Nephron (organoid): ENCODE measurements around the gene SLC25A6.

ENCODE experiments used
- H3K27ac Mint-ChIP-seq, 3 experiments: 2 replicates each; pipeline ENCODE4 v1.8.0; 2020; ENCODE audit warnings: mixed read lengths in 3 of 3, mild to moderate bottlenecking in 2 of 3, moderate library complexity in 1 of 3
- H3K27me3 Mint-ChIP-seq: 2 replicates; pipeline ENCODE4 v1.8.0; 2021; ENCODE audit warnings: low read depth, mild to moderate bottlenecking, moderate library complexity, mixed read lengths
- H3K36me3 Mint-ChIP-seq: 2 replicates; pipeline ENCODE4 v1.8.0; 2020; ENCODE audit warnings: low read depth, mixed read lengths
- H3K4me1 Mint-ChIP-seq: 2 replicates; pipeline ENCODE4 v1.8.0; 2020; ENCODE audit warnings: mixed read lengths
- H3K4me3 Mint-ChIP-seq, 3 experiments: 2 replicates each; pipeline ENCODE4 v1.8.0; 2020; ENCODE audit warnings: mild to moderate bottlenecking in 3 of 3, mixed read lengths in 3 of 3, moderate library complexity in 2 of 3
- H3K9me3 Mint-ChIP-seq: 2 replicates; pipeline ENCODE4 v1.8.0; 2020; ENCODE audit warnings: mixed read lengths
- CTCF ChIP-seq, 3 experiments: fragments of 200-600 bp; sonication (generic); IDR thresholded peaks; one replicate each; pipeline ENCODE4 v1.5.0; 2021; ENCODE audit warnings: antibody characterized with exemption in 3 of 3; ENCODE audit not compliant: unreplicated experiment in 3 of 3

The SLC25A6 gene

GRCh38 chrX:1398431-1399340, 6.8 kb upstream of the SLC25A6 start:
- Mint-ChIP-seq H3K4me3 (no peak overlapping the region), H3K36me3 (peaks cover 19% of the 10 kb centered on the region), H3K9me3 (no peaks in the 10 kb centered on the region), H3K27ac (no peak overlapping the region), H3K27me3 (no peaks in the 10 kb centered on the region), H3K4me1 (peaks cover 32% of the 10 kb centered on the region)
- TF ChIP-seq CTCF (IDR thresholded peaks at IDR 0.05; ENCODE audit: unreplicated experiment in 3 of 3) = no peak

- no peaks in the 10 kb centered on the region for H3K9me3 Mint-ChIP-seq
- no peak for TF ChIP-seq CTCF (IDR thresholded peaks at IDR 0.05; ENCODE audit: unreplicated experiment in 3 of 3)
- peaks cover 35% of the 10 kb centered on the region for H3K4me1 Mint-ChIP-seq
- peaks cover 19% of the 10 kb centered on the region for H3K36me3 Mint-ChIP-seq
- H3K27ac Mint-ChIP-seq = peak overlapping the region in 2 of 3 experiments; percentile 38 to 62
- no peak overlapping the region for H3K4me3 Mint-ChIP-seq
- H3K27me3 Mint-ChIP-seq = no peaks in the 10 kb centered on the region
These were observed 5.7 kb upstream of the SLC25A6 start for GRCh38 chrX:1397441-1398270.

- H3K4me3 Mint-ChIP-seq = no peak overlapping the region
- no peak for TF ChIP-seq CTCF (IDR thresholded peaks at IDR 0.05; ENCODE audit: unreplicated experiment in 3 of 3)
- peak overlapping the region in 1 of 3 experiments; percentile 18 for H3K27ac Mint-ChIP-seq
- H3K27me3 Mint-ChIP-seq = no peaks in the 10 kb centered on the region
- no peaks in the 10 kb centered on the region for H3K9me3 Mint-ChIP-seq
- peaks cover 35% of the 10 kb centered on the region for H3K4me1 Mint-ChIP-seq
- peaks cover 19% of the 10 kb centered on the region for H3K36me3 Mint-ChIP-seq
These were observed 5.1 kb upstream of the SLC25A6 start for GRCh38 chrX:1397001-1397400.

- no peaks in the 10 kb centered on the region for H3K27me3 Mint-ChIP-seq
- no peak for TF ChIP-seq CTCF (IDR thresholded peaks at IDR 0.05; ENCODE audit: unreplicated experiment in 3 of 3)
- peak overlapping the region; percentile 12 to 96 (median 62) for H3K4me3 Mint-ChIP-seq
- H3K36me3 Mint-ChIP-seq = peaks cover 26% of the 10 kb centered on the region
- peaks cover 35% of the 10 kb centered on the region for H3K4me1 Mint-ChIP-seq
- H3K27ac Mint-ChIP-seq = peak overlapping the region; percentile 33 to 98 (median 97)
- no peaks in the 10 kb centered on the region for H3K9me3 Mint-ChIP-seq
These were observed 3.8 kb upstream of the SLC25A6 start for GRCh38 chrX:1395646-1396216.

GRCh38 chrX:1394731-1395501, 3.0 kb upstream of the SLC25A6 start:
- Mint-ChIP-seq H3K4me3 (peak overlapping the region; percentile 90 to 97 (median 96)), H3K9me3 (no peaks in the 10 kb centered on the region), H3K4me1 (peaks cover 35% of the 10 kb centered on the region), H3K27ac (peak overlapping the region; percentile 33 to 98 (median 97)), H3K36me3 (peaks cover 34% of the 10 kb centered on the region), H3K27me3 (no peaks in the 10 kb centered on the region)
- no peak for TF ChIP-seq CTCF (IDR thresholded peaks at IDR 0.05; ENCODE audit: unreplicated experiment in 3 of 3)
